Esophagus squamous epithelium (tissue), 4 donors: Measurements from ENCODE around the gene AMH.

Source experiments
- CTCF ChIP-seq, 6 experiments: fragments of 450-650 bp in 4 of 6; fragments of 200-600 bp in 2 of 6; sonication (generic) in 2 of 6; IDR thresholded peaks; one replicate each; pipeline ENCODE4 v1.5.1; 2016 to 2019; ENCODE audit warnings: antibody characterized with exemption in 6 of 6, mild to moderate bottlenecking in 4 of 6, moderate library complexity in 4 of 6
- POLR2A ChIP-seq, 4 donors: fragments of 450-650 bp; IDR thresholded peaks; one replicate each; pipeline ENCODE4 v1.6.1; 2017; ENCODE audit warnings: antibody characterized with exemption in 4 of 4, mild to moderate bottlenecking in 4 of 4, moderate library complexity in 3 of 4

GRCh38 chr19:2242816-2243215, 6.3 kb upstream of the AMH start:
- TF ChIP-seq POLR2A (IDR thresholded peaks at IDR 0.05) (no peak), CTCF (IDR thresholded peaks at IDR 0.05) (no peak)
